Kidney (tissue), 14 donors: ENCODE data around the gene SYNGR1. TPM values are rescaled to one million over a fixed set of nuclear protein-coding genes. Genes with fewer than 3 reads are reported as not detected.

ENCODE experiments used
- DNase-seq, 5 donors: peaks; one replicate each; pipeline ENCODE4 v3.0.0-alpha.2; 2013 to 2020
- FAIRE-seq: peaks from 2 replicates; lab custom pipeline; 2012; peaks lifted over from hg19 to GRCh38; lab: Jason Lieb, UNC
- H3K27ac ChIP-seq, 2 donors: one replicate each; pipeline ENCODE4 v1.7.0; 2013; ENCODE audit warnings: low read depth in 2 of 2, low read length in 2 of 2, inconsistent platforms in 1 of 2
- H3K27me3 ChIP-seq: one replicate; pipeline ENCODE4 v1.7.1; 2013; ENCODE audit warnings: low read length, inconsistent platforms; ENCODE audit not compliant: control insufficient read depth, insufficient read depth
- H3K36me3 ChIP-seq, 3 donors: one replicate each; pipeline versions ENCODE4 v1.7.0 to v1.7.1; 2013; ENCODE audit warnings: low read length in 3 of 3, control low read depth in 1 of 3, inconsistent platforms in 1 of 3; ENCODE audit not compliant: insufficient read depth in 3 of 3, control insufficient read depth in 2 of 3
- H3K4me1 ChIP-seq, 3 donors: one replicate each; pipeline versions ENCODE4 v1.7.0 to v1.7.1; 2013; ENCODE audit warnings: low read length in 3 of 3, inconsistent platforms in 1 of 3, low read depth in 1 of 3; ENCODE audit not compliant: control insufficient read depth in 2 of 3, insufficient read depth in 2 of 3
- H3K4me3 ChIP-seq, 3 donors: one replicate each; pipeline versions ENCODE4 v1.7.0 to v1.8.1; 2013; ENCODE audit warnings: low read length in 3 of 3, control low read depth in 1 of 3, inconsistent platforms in 1 of 3
- H3K9ac ChIP-seq, 3 donors: one replicate each; pipeline versions ENCODE4 v1.7.0 to v1.7.1; 2013; ENCODE audit warnings: low read length in 3 of 3, control low read depth in 1 of 3, inconsistent platforms in 1 of 3
- H3K9me3 ChIP-seq, 3 donors: one replicate each; pipeline versions ENCODE4 v1.7.0 to v1.7.1; 2013; ENCODE audit warnings: low read length in 3 of 3, control low read depth in 1 of 3, inconsistent platforms in 1 of 3; ENCODE audit not compliant: control insufficient read depth in 2 of 3, insufficient read depth in 1 of 3
- intact Hi-C: fragments of 100-400 bp; cut with DNase I; formaldehyde crosslinking; loops from one replicate; pipeline ENCODE4 v1.11.1; 2022
- polyA plus RNA-seq: library from polyadenylated mRNA; stranded (reverse); fragments of 350-450 nt; fragmentation: Illumina TruSeq; extraction: RNeasy Lipid Tissue Mini Kit (QIAGEN cat#74804); gene quantifications from one replicate; pipeline ENCODE4 v1.2.3, GENCODE V29; 2014; ENCODE audit warnings: low read depth, low replicate concordance; ENCODE audit not compliant: insufficient read depth
- total RNA-seq: library from RNA; stranded (reverse); fragmentation: NEBNext Ultra II Directional; extraction: Animal tissue kit (Norgen Biotek cat#: 25700); gene quantifications from one replicate; pipeline ENCODE4 v1.2.1, GENCODE V29; 2021
- TF ChIP-seq, protein P1 (sequence below): IDR thresholded peaks from 3 replicates; pipeline ENCODE4 v1.5.1; 2012; ENCODE audit warnings: mild to moderate bottlenecking, moderate library complexity, borderline replicate concordance; ENCODE audit not compliant: insufficient read depth; ENCODE audit errors: extremely low read depth
- donor health status: control.
- donor health status: control.
- donor health status: control.
- donor health status: control.
- donor health status: control.
- donor health status: DM: yes; HTN: yes; CAD: no.
- donor health status: Normal renal cell carcinoma (clear cell type).

SYNGR1 gene
- total and polyA plus RNA-seq, 2 donors from 2014 or later, result 21.5 to 43.0 TPM

GRCh38 chr22:39429186-39429585 is 79.4 kb downstream of the SYNGR1 start:
- intact Hi-C loops, result no loop called here
- TF ChIP-seq, protein P1, sequence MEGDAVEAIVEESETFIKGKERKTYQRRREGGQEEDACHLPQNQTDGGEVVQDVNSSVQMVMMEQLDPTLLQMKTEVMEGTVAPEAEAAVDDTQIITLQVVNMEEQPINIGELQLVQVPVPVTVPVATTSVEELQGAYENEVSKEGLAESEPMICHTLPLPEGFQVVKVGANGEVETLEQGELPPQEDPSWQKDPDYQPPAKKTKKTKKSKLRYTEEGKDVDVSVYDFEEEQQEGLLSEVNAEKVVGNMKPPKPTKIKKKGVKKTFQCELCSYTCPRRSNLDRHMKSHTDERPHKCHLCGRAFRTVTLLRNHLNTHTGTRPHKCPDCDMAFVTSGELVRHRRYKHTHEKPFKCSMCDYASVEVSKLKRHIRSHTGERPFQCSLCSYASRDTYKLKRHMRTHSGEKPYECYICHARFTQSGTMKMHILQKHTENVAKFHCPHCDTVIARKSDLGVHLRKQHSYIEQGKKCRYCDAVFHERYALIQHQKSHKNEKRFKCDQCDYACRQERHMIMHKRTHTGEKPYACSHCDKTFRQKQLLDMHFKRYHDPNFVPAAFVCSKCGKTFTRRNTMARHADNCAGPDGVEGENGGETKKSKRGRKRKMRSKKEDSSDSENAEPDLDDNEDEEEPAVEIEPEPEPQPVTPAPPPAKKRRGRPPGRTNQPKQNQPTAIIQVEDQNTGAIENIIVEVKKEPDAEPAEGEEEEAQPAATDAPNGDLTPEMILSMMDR, result no peak
- FAIRE-seq (no peak), DNase-seq (no peak)
- Histone ChIP-seq H3K36me3 (peaks cover 2 to 33% (median 14%) of the 10 kb centered on the region in 3 donors), H3K9me3 (no peaks in the 10 kb centered on the region), H3K27ac (no peak overlapping the region), H3K4me3 (no peak overlapping the region), H3K4me1 (peaks cover 0 to 14% (median 6%) of the 10 kb centered on the region in 3 donors), H3K27me3 (no peaks in the 10 kb centered on the region), H3K9ac (no peak overlapping the region)

- no peaks in the 10 kb centered on the region for H3K27me3 ChIP-seq
- no peak overlapping the region for H3K9ac ChIP-seq
- FAIRE-seq (no peak), DNase-seq (no peak)
- no peaks in the 10 kb centered on the region for H3K9me3 ChIP-seq
- H3K4me3 ChIP-seq, result no peak overlapping the region
- H3K27ac ChIP-seq, result peak overlapping the region in 1 of 2 donors; percentile 70
- intact Hi-C loops, result no loop called here
- TF ChIP-seq, protein P1, result no peak
- peaks cover 0 to 14% (median 6%) of the 10 kb centered on the region in 3 donors for H3K4me1 ChIP-seq
- peaks cover 0 to 33% (median 14%) of the 10 kb centered on the region in 3 donors for H3K36me3 ChIP-seq
Measured at GRCh38 chr22:39429916-39430575, 80.3 kb downstream of the SYNGR1 start.

GRCh38 chr22:39430576-39431150 is 80.9 kb downstream of the SYNGR1 start:
- Histone ChIP-seq H3K9me3 (no peaks in the 10 kb centered on the region), H3K27ac (peak overlapping the region; percentile 77 to 85), H3K4me1 (peaks cover 0 to 14% (median 6%) of the 10 kb centered on the region in 3 donors), H3K27me3 (no peaks in the 10 kb centered on the region), H3K9ac (peak overlapping the region in 1 of 3 donors; percentile 51), H3K36me3 (peaks cover 0 to 33% (median 14%) of the 10 kb centered on the region in 3 donors), H3K4me3 (no peak overlapping the region)
- TF ChIP-seq, protein P1, result no peak
- intact Hi-C loops, result no loop called here
- DNase-seq (no peak), FAIRE-seq (no peak)
